ENCODE results near the gene C9orf85.

The C9orf85 gene

GRCh38 chr9:71884005-71884404, 27.4 kb upstream of the C9orf85 start:
- Histone ChIP-seq H3K27me3 (ENCODE audit: insufficient read depth, poor library complexity, severe bottlenecking) (no peaks in the 10 kb centered on the region), H3K4me3 (replicated peaks; ENCODE audit: insufficient read depth, low read length) (no peak overlapping the region), H3K27ac (replicated peaks) (no peak overlapping the region)
- TF ChIP-seq GABPA (IDR thresholded peaks at IDR 0.05; ENCODE audit: low read depth) = no peak
- no peak for TF ChIP-seq POLR2AphosphoS5 (IDR thresholded peaks at IDR 0.05; ENCODE audit: low read depth)
- no peak for TF ChIP-seq SPI1 (IDR thresholded peaks at IDR 0.05; ENCODE audit: borderline replicate concordance, low read depth)
- TF ChIP-seq CTCF (IDR thresholded peaks at IDR 0.05; ENCODE audit: insufficient read depth, low read length) = no peak
- TF ChIP-seq REST (IDR thresholded peaks at IDR 0.05; ENCODE audit: insufficient replicate concordance, low read depth) = no peak
- no peak for DNase-seq (ENCODE audit: low read depth in 1 of 2, low spot score in 1 of 2)

- Histone ChIP-seq H3K27ac (replicated peaks) (no peak overlapping the region), H3K27me3 (ENCODE audit: insufficient read depth, poor library complexity, severe bottlenecking) (no peaks in the 10 kb centered on the region), H3K4me3 (replicated peaks; ENCODE audit: insufficient read depth, low read length) (no peak overlapping the region)
- TF ChIP-seq POLR2AphosphoS5 (IDR thresholded peaks at IDR 0.05; ENCODE audit: low read depth) (no peak), GABPA (IDR thresholded peaks at IDR 0.05; ENCODE audit: low read depth) (no peak), SPI1 (IDR thresholded peaks at IDR 0.05; ENCODE audit: borderline replicate concordance, low read depth) (no peak), CTCF (IDR thresholded peaks at IDR 0.05; ENCODE audit: insufficient read depth, low read length) (no peak)
- no peak for DNase-seq (ENCODE audit: low read depth in 1 of 2, low spot score in 1 of 2)
Observed at GRCh38 chr9:71885467-71885866, 26.0 kb upstream of the C9orf85 start.

- no peak overlapping the region for H3K27ac ChIP-seq (replicated peaks)
- no peak for DNase-seq (ENCODE audit: low read depth in 1 of 2, low spot score in 1 of 2)
- no peak for TF ChIP-seq GABPA (IDR thresholded peaks at IDR 0.05; ENCODE audit: low read depth)
- TF ChIP-seq CTCF (IDR thresholded peaks at IDR 0.05; ENCODE audit: insufficient read depth, low read length) = no peak
- no peak for TF ChIP-seq POLR2AphosphoS5 (IDR thresholded peaks at IDR 0.05; ENCODE audit: low read depth)
- TF ChIP-seq REST (IDR thresholded peaks at IDR 0.05; ENCODE audit: insufficient replicate concordance, low read depth) = no peak
- TF ChIP-seq SPI1 (IDR thresholded peaks at IDR 0.05; ENCODE audit: borderline replicate concordance, low read depth) = no peak
- no peaks in the 10 kb centered on the region for H3K27me3 ChIP-seq (ENCODE audit: insufficient read depth, poor library complexity, severe bottlenecking)
- H3K4me3 ChIP-seq (replicated peaks; ENCODE audit: insufficient read depth, low read length) = no peak overlapping the region
Observed at GRCh38 chr9:71886015-71886414, 25.4 kb upstream of the C9orf85 start.

GRCh38 chr9:71886541-71886940, 24.9 kb upstream of the C9orf85 start:
- Histone ChIP-seq H3K27ac (replicated peaks) (no peak overlapping the region), H3K4me3 (replicated peaks; ENCODE audit: insufficient read depth, low read length) (no peak overlapping the region), H3K27me3 (ENCODE audit: insufficient read depth, poor library complexity, severe bottlenecking) (no peaks in the 10 kb centered on the region)
- TF ChIP-seq REST (IDR thresholded peaks at IDR 0.05; ENCODE audit: insufficient replicate concordance, low read depth) = no peak
- TF ChIP-seq POLR2AphosphoS5 (IDR thresholded peaks at IDR 0.05; ENCODE audit: low read depth) = no peak
- TF ChIP-seq CTCF (IDR thresholded peaks at IDR 0.05; ENCODE audit: insufficient read depth, low read length) = no peak
- TF ChIP-seq GABPA (IDR thresholded peaks at IDR 0.05; ENCODE audit: low read depth) = no peak
- TF ChIP-seq SPI1 (IDR thresholded peaks at IDR 0.05; ENCODE audit: borderline replicate concordance, low read depth) = no peak
- no peak for DNase-seq (ENCODE audit: low read depth in 1 of 2, low spot score in 1 of 2)

All from HL-60 (cell line).